Left ventricle myocardium inferior (tissue), 1 donor: ENCODE results near the gene ASCC3. TPM values are rescaled to one million over a fixed set of nuclear protein-coding genes. Genes with fewer than 3 reads are reported as not detected.

Experiments
- DNase-seq: peaks from one replicate; pipeline ENCODE4 v3.0.0-alpha.2; 2020
- H3K27ac ChIP-seq: fragments of 200-600 bp; replicated peaks from 2 replicates; pipeline ENCODE4 v1.8.0; 2021
- H3K27me3 ChIP-seq: fragments of 200-600 bp; 2 replicates; pipeline ENCODE4 v1.8.0; 2021; ENCODE audit warnings: low read depth
- H3K36me3 ChIP-seq: fragments of 200-600 bp; 2 replicates; pipeline ENCODE4 v1.8.0; 2021
- H3K4me1 ChIP-seq: fragments of 200-600 bp; 2 replicates; pipeline ENCODE4 v1.8.0; 2021
- H3K4me3 ChIP-seq: fragments of 200-600 bp; 2 replicates; pipeline ENCODE4 v1.8.0; 2021; ENCODE audit warnings: mild to moderate bottlenecking, moderate library complexity
- H3K9me3 ChIP-seq: fragments of 200-600 bp; replicated peaks from 2 replicates; pipeline ENCODE4 v1.8.0; 2021
- intact Hi-C: fragments of 100-400 bp; cut with micrococcal nuclease; formaldehyde crosslinking; loops from one replicate; pipeline ENCODE4 v1.11.0; 2022
- total RNA-seq: library from RNA; stranded (reverse); fragmentation: NEBNext Ultra II Directional; extraction: Animal tissue kit (Norgen Biotek cat#: 25700); gene quantifications from one replicate; pipeline ENCODE4 v1.2.1, GENCODE V29; 2021
- TF ChIP-seq, protein P1 (sequence below): fragments of 200-600 bp; IDR thresholded peaks from 2 replicates; pipeline ENCODE4 v1.8.0; 2021; ENCODE audit warnings: antibody characterized with exemption, mild to moderate bottlenecking, borderline replicate concordance
- donor health status: DM: no; HTN: yes; CAD: no; lungs with severe emphysema.

Gene ASCC3
- total RNA-seq, 1 donor from 2014 or later: 16.7 TPM

DNA sequence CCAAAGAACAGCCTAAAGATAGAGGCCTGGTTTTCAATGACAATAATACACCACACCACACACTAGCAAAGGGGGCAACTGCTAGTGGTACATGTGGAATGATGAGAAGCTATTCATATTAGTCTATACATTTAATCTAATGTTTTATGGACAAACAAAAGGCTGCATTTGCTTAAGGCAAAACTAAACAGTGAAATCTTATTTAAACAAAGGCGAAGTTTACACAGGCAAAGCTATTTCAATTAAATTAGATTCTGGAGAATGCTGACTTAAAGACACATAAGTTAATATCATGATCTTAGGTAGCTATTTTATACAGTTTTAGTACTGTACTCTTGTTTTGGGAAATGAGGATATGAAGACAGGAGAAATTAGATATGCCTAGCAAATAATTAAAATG, 362.5 kb downstream of the ASCC3 start:
- DNase-seq: no peak
- Histone ChIP-seq H3K4me1 (no peaks in the 10 kb centered on the region), H3K4me3 (no peak overlapping the region), H3K27ac (no peak overlapping the region), H3K9me3 (no peaks in the 10 kb centered on the region), H3K36me3 (peaks cover 24% of the 10 kb centered on the region), H3K27me3 (no peaks in the 10 kb centered on the region)
- TF ChIP-seq, protein P1, sequence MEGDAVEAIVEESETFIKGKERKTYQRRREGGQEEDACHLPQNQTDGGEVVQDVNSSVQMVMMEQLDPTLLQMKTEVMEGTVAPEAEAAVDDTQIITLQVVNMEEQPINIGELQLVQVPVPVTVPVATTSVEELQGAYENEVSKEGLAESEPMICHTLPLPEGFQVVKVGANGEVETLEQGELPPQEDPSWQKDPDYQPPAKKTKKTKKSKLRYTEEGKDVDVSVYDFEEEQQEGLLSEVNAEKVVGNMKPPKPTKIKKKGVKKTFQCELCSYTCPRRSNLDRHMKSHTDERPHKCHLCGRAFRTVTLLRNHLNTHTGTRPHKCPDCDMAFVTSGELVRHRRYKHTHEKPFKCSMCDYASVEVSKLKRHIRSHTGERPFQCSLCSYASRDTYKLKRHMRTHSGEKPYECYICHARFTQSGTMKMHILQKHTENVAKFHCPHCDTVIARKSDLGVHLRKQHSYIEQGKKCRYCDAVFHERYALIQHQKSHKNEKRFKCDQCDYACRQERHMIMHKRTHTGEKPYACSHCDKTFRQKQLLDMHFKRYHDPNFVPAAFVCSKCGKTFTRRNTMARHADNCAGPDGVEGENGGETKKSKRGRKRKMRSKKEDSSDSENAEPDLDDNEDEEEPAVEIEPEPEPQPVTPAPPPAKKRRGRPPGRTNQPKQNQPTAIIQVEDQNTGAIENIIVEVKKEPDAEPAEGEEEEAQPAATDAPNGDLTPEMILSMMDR: no peak
- intact Hi-C loops: no loop called here

DNA sequence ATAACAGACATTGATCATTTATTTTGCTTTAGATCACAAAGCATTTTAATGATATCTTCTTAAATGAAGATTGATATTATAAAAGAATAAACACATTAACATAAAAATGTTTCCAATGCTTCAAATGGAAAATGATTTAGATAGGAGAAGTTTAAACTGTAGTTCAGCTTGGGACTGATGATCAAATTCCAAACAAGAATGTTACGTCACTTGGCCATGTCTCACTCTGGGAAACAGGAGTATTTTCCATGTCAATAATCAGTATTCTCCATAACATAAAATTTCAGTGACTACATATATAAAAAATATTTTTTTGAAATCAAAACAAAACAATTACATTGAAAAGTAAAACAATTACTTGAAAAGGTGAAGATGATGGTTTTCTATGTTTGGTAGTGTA, 363.5 kb downstream of the ASCC3 start:
- no peaks in the 10 kb centered on the region for H3K9me3 ChIP-seq
- DNase-seq: no peak
- no peak overlapping the region for H3K4me3 ChIP-seq
- peaks cover 4% of the 10 kb centered on the region for H3K4me1 ChIP-seq
- TF ChIP-seq, protein P1: no peak
- intact Hi-C loops: no loop called here
- H3K36me3 ChIP-seq: peaks cover 29% of the 10 kb centered on the region
- no peak overlapping the region for H3K27ac ChIP-seq
- no peaks in the 10 kb centered on the region for H3K27me3 ChIP-seq

DNA sequence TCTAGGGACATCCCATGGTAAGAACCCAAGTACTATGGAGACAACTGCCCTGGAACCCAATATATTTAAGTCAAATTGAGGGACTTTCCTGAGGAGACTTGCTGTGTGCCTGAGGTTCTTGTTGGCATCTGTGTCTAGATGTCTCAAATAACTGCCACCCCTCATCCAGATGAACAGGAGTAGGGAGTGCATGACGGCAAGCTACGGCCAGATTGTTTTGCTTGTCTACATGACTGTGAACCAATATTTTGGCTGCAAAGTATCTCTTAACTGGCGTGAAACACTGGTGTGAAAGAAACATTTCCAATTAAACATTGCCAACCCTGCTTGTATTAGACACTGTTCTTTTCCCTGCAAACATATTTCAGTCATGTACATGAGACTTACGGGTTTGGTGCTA, 364.0 kb downstream of the ASCC3 start:
- no peak for DNase-seq

DNA sequence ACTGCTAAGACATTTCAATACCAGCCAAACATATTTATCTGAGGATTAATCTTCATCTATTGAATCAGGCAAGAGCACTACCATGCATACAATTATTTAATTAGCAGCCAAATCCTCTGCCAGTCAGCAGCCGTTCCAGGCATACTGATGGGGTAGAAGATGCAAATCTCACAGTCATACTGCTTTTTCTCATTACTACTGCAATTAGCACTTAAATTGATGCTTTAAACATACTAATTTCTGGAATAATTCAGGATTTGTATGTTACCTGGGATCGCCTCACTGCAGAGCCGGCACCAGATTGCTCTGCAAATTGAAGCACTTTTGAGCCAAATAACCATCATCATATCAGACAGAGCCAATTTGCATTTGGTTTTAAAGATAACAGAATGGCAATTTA, 366.5 kb downstream of the ASCC3 start:
- Histone ChIP-seq H3K36me3 (peaks cover 56% of the 10 kb centered on the region), H3K4me1 (peaks cover 9% of the 10 kb centered on the region), H3K4me3 (no peak overlapping the region), H3K9me3 (no peaks in the 10 kb centered on the region), H3K27me3 (no peaks in the 10 kb centered on the region), H3K27ac (no peak overlapping the region)
- intact Hi-C loops: no loop called here
- DNase-seq: no peak
- TF ChIP-seq, protein P1: no peak

More for the DNA sequence above, 364.0 kb downstream of the ASCC3 start:
- Histone ChIP-seq H3K4me1 (peaks cover 9% of the 10 kb centered on the region), H3K36me3 (peaks cover 35% of the 10 kb centered on the region), H3K27me3 (no peaks in the 10 kb centered on the region), H3K9me3 (no peaks in the 10 kb centered on the region), H3K4me3 (no peak overlapping the region), H3K27ac (no peak overlapping the region)
- TF ChIP-seq, protein P1: no peak
- intact Hi-C loops: no loop called here

DNA sequence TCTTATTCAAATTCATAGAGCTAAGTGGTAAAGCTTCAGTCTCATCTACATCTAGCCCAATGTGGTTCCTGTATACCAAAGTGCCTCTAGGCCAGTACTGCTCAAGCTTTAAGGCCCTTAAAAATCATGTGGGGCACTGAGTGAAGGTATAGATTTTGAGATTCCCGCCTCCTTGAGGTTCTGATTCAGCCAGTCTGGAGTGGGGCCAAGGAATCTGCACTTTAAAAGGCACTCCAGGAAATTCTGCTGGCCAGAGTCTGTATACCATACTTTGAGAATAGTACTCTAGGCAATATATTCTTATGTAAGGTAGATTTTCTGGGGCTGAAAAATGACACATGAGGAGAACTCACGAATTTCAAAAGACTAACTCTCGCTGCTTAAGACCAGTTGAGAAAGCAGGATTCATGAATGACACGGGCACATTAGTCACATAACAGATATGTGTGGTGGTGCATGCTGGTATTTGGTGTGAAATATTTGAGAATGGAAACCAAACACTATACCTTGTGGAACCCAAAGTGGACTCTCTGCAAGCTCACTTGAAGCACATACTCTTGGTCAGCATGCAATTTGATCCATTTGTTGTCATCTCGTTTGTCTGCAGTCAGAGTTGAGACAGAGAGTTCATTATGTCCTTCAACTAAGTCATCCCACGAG, 368.8 kb downstream of the ASCC3 start:
- TF ChIP-seq, protein P1: no peak
- H3K27ac ChIP-seq: no peak overlapping the region

More for the DNA sequence above, 368.8 kb downstream of the ASCC3 start:
- Histone ChIP-seq H3K36me3 (peaks cover 68% of the 10 kb centered on the region), H3K4me3 (no peak overlapping the region), H3K4me1 (peaks cover 9% of the 10 kb centered on the region), H3K27me3 (no peaks in the 10 kb centered on the region), H3K9me3 (no peaks in the 10 kb centered on the region)
- intact Hi-C loops: no loop called here
- DNase-seq: no peak
